Fibroblast of villous mesenchyme (primary cell): Measurements from ENCODE around the gene PDGFB. TPM values are rescaled to one million over a fixed set of nuclear protein-coding genes. Genes with fewer than 3 reads are reported as not detected.

Experiments
- DNase-seq: peaks from one replicate; pipeline ENCODE4 v3.0.0-alpha.2; 2010; ENCODE audit warnings: low read depth
- H3K4me3 ChIP-seq: 2 replicates; pipeline ENCODE4 v1.5.1; 2011; ENCODE audit warnings: low read depth, mild to moderate bottlenecking, low read length
- CTCF ChIP-seq: IDR thresholded peaks from 2 replicates; pipeline ENCODE4 v1.5.1; 2012; ENCODE audit warnings: low read depth, mild to moderate bottlenecking, low read length; ENCODE audit not compliant: insufficient read depth
- total RNA-seq: library from RNA; depleted of rRNA; stranded (reverse); fragments of >200 nt; gene quantifications from 2 replicates; pipeline ENCODE4 v1.2.3, GENCODE V29; 2012

PDGFB gene
- total RNA-seq, 1 donor: 11.7 TPM

DNA sequence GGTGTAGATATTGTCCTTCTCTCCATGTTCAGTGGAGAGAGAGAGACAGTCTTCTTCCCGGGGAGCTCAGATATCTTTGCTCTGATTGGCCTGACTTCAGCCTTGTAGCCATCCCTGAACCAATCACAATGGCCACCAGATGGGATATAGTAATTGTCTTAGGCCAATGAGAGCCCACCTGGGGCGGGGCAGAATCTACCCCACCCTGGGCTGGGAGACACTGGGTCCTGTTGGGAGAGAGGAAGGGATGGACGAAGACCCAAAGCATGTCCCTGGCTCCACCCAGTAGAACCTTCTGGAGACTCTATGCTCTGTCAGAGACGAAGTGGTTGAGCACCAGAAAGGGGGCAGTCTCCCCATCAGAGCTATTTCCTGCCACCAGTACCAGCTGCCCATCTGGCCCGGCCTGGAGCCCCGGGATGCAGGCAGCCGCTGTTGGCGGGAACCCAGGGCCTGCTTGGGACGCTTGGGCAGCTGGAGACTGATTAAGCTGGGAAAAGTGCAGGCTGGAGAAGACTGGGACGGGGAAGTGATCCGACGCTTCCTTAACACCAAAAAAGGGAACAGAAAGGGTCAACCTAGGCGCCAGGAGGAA is 60.7 kb downstream of the PDGFB start:
- no peak for TF ChIP-seq CTCF
- DNase-seq: peak; percentile 86
- H3K4me3 ChIP-seq: no peak overlapping the region

- TF ChIP-seq CTCF: no peak
- DNase-seq: peak; percentile 63
- no peak overlapping the region for H3K4me3 ChIP-seq
Observed at GRCh38 chr22:39182478-39183030, 62.2 kb downstream of the PDGFB start.

DNA sequence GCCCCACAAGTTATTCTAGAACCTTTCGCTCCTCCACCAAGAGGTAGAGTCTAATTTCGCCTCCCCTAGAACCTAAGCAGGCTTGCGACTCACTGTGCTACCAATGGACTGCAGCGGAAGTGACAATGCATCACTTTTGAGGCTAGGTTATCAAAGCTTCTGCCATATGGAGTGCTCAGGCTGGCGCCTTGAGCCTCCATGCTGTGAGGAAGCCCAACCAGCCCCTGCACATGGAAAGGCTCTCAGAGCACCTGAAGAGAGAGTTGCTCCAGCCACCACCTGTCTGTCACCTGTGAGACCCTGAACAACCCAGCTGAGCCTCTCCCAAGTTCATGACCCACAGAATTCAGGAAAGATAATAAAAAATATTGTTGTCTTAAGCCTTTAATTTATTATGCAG is 63.0 kb downstream of the PDGFB start:
- no peak for TF ChIP-seq CTCF
- no peak for DNase-seq
- H3K4me3 ChIP-seq: no peak overlapping the region

DNA sequence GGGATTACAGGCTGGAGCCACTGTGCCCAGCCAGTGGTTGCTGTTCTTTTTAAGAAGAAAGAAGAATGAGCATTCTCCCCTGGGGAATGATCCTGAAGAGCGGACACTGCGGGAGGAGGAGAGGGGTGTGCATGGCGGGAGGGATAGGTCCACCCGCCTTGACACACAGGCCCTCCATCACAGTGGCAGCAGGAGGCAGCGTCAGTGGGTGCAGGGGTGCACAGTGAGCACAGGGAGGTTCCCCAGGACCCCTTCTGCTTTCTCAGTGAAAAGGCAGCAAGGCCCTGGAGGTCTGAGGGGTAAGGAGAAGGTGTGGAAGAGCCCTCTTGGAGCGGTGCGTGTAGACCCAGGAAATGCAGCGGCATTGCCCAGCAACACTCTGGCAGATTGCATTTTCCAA is 63.4 kb downstream of the PDGFB start:
- no peak for TF ChIP-seq CTCF
- H3K4me3 ChIP-seq: no peak overlapping the region
- DNase-seq: no peak

- DNase-seq: no peak
- no peak overlapping the region for H3K4me3 ChIP-seq
- no peak for TF ChIP-seq CTCF
Observed at GRCh38 chr22:39179841-39180335, 64.9 kb downstream of the PDGFB start.

DNA sequence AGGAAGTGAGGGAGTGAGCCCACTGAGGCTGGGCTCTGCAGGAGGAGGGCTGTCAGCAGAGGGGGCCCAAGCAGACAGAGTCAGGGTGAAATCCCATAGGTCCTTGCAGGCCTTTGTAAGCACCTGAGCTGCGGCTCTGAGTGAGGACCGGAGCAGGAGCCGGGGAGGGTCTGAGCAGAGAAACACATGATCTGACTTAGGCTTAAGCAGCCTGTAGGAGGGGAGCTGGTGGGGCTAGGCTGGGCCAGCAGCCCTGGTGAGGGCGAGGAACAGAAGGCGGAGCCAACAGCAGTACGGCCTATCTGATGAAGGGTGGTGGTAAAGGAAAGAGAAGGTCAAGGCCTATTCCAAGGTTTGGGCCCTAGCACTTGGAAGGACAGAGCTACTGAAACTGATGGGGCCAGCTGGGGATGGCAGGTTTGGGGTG is 65.4 kb downstream of the PDGFB start:
- TF ChIP-seq CTCF: no peak
- DNase-seq: peak; percentile 44
- H3K4me3 ChIP-seq: no peak overlapping the region
